GM12872 (cell line): ENCODE measurements around the gene RP9.

Source experiments
- CTCF ChIP-seq: IDR thresholded peaks from 3 replicates; pipeline ENCODE4 v1.5.1; 2011; ENCODE audit warnings: low read depth, mild to moderate bottlenecking, low read length, moderate library complexity; ENCODE audit not compliant: insufficient read depth

The RP9 gene

GRCh38 chr7:33062023-33062781 is 47.0 kb downstream of the RP9 start, which contains the start of gene NT5C3A:
TSS of gene NT5C3A (minus strand) at chr7:33062776. CDS start at chr7:33062705, 71 bp downstream.
- no peak for TF ChIP-seq CTCF

- TF ChIP-seq CTCF: no peak
These were observed 47.8 kb downstream of the RP9 start for GRCh38 chr7:33061282-33061937.

GRCh38 chr7:33059635-33060034 is 49.6 kb downstream of the RP9 start:
- no peak for TF ChIP-seq CTCF

- TF ChIP-seq CTCF: no peak
These were observed 54.0 kb downstream of the RP9 start for GRCh38 chr7:33055158-33055557.

GRCh38 chr7:33054261-33054964 is 54.8 kb downstream of the RP9 start:
- TF ChIP-seq CTCF: no peak

- TF ChIP-seq CTCF: no peak
These were observed 55.5 kb downstream of the RP9 start for GRCh38 chr7:33053721-33054120.
